NCI-H1048 (cell line): ENCODE results near the gene GNAQ.
A peak's percentile ranks its signal among the peaks of the same experiment; 100 is the strongest.

Experiments
- DNase-seq: peaks from one replicate; lab custom pipeline; 2025; lab: John Stamatoyannopoulos, UW

GNAQ gene

GRCh38 chr9:78031893-78032729, 500 bp upstream of the GNAQ start:
- DNase-seq, result peak; percentile 82

GRCh38 chr9:78030553-78031443, 813 bp downstream of the GNAQ start:
- DNase-seq, result no peak

DNA sequence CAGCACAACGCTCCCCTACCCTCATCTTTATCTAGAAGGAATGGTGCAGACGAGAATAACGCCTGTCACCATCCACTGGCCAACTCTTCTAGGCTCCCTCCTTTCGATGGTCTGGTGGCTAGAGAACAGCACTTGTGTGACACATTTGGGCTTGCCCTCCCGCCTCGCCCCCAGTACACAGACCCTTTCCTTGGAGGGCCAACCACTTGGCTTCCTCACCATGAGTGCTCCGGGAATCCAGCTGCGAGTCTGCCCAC, 1.4 kb downstream of the GNAQ start:
- DNase-seq, result no peak

DNA sequence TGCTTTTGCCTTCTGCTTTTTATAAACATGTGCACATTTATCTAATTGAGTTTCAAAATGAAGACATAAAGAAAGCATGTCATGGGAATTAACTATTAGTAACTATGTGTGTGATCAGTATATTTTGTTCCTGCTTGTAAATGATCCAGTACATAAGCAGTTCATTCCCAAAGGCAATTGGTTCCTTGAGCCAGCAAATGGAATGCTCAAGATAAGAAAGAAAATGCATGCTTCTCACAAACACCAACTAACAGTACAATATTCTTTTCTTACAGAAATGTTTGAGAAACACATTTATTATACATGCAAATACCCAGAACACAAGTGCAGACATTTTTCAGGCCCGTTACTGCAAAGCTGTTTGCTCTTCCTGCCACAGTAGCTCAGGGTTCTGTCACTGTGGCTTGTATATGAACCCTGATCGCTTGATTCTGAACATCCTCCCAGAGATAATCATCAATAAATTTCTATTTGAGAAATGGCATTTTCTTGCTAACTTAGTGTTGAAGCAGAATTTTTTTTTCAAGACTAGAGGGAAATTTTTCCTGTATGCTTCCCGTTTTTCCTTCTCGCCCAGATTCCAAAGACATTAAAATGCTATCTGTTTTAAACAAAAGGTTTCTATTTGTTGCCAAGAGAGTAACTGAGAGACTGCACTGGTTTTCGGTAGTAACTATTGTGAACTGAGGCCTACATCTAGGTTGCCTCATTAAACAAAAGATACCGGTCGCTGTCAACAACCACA, 1.9 kb downstream of the GNAQ start:
- DNase-seq, result no peak

GRCh38 chr9:78028926-78029325, 2.7 kb downstream of the GNAQ start:
- DNase-seq, result no peak

- DNase-seq, result no peak
These were observed 4.7 kb downstream of the GNAQ start for GRCh38 chr9:78026947-78027346.

- DNase-seq, result no peak
These were observed 5.2 kb downstream of the GNAQ start for GRCh38 chr9:78026416-78026815.

GRCh38 chr9:78025186-78025585, 6.4 kb downstream of the GNAQ start:
- no peak for DNase-seq

DNA sequence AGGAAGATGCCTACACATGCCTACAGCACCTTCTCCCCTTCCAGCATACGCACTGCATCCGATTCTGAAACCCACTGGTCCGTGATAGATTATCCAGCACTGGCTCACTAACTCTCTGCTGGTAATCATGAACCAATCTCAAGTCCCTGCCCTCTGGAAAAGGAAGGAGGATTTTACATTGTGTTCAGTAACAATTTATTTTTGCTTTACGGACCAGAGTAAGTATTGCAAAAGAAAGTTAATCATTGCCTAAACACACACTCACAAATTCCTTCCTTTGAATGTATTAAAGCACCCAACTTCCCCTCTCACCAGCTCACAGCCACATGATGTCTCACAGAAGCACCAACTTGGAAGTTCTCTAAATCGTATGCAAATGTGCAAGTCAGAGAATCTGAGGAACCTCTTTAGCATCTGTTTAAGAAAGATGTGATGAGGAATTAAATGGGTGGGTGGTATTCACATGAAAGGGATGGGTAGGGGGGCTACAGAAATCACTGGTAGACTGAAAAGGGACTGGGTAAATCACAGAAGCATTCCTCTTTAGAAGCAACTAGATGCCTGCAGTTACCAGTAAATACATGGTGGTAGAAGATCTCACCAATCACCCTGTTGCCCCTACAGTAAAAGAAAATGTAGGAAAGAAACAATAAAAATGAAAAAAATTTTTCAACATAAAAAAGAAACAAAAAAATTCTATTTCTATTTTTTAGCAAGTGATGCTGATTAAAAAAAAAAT, 8.4 kb downstream of the GNAQ start:
- DNase-seq, result no peak

DNA sequence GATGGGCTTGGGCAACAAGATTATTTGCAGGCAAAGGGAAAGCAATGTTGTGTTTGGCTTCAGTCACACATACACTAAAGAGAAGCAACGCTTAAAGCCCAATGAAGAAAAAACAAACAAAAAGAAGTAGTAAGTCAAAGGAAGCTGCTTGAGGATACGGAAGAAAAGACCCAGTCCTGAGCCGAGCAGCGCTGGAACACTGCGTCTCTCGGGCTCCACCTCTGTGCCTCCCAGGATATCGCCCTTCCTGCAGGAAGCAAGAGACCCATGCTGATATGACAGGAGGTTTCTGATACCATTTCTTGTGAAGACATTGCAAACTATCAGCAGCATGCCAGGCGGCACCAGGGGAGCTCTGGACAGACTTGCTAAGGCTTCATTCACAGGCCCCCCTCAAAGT, 9.9 kb downstream of the GNAQ start:
- DNase-seq, result no peak

GRCh38 chr9:78017190-78017693, 14.4 kb downstream of the GNAQ start:
- no peak for DNase-seq

- DNase-seq, result no peak
These were observed 16.4 kb downstream of the GNAQ start for GRCh38 chr9:78015241-78015640.

GRCh38 chr9:78014776-78015175, 16.8 kb downstream of the GNAQ start:
- DNase-seq, result no peak

DNA sequence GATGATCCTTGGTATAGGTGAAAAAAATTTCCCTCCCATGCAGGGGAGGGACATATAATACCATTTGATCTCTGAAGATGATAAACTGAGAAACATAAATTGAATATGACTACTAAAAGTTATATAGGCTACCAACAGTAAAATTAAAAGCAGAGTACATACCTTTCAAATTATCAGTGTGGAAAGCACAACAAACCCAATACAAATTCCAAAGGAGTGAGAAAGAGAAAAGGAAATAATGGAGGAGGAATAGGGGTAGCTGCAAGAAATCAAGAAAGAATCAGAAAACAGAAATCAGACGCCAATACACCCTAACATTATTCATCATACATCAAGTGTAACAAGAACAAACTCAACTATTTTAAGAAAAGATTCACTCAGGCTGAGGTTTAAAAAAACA, 17.7 kb downstream of the GNAQ start:
- no peak for DNase-seq

- DNase-seq, result no peak
These were observed 20.6 kb downstream of the GNAQ start for GRCh38 chr9:78011049-78011448.

- no peak for DNase-seq
These were observed 21.2 kb downstream of the GNAQ start for GRCh38 chr9:78010445-78010844.

- DNase-seq, result no peak
These were observed 22.4 kb downstream of the GNAQ start for GRCh38 chr9:78009186-78009585.

- DNase-seq, result no peak
These were observed 24.9 kb downstream of the GNAQ start for GRCh38 chr9:78006734-78007133.

DNA sequence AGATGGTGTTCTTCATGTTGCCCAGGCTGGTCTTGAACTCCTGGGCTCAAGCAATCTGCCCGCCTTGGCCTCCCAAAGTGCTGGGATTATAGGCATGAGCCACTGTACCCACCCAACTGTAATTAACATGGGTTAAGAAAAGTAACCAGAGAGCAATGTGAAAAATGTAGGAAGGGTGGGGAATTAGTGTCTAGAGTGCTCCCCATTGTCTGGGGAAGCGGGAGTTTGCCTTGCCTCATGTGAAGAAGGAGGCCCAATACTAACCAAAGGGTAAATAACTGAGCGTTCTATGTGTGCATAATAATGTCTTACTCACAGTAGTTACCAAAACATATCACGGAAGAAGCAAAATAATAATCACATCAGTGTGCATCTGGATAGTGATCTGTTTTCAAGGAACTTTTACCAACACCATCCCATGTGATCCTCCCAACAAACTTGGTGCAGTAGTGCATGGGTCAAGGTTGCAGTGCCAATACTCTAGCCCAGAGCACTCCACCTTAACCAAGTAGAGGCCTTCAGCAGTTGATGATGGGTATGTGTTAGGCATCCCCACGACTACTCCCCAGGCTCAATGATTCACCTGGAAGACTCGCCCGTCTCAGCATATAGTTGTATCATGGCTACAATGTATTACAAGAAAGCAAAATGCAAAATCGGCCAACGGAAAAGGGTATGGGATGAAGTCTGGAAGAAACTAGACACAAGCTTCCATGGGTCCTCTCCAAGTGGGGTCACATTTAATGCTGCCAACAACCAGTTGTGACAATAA, 26.2 kb downstream of the GNAQ start:
- DNase-seq, result no peak

- no peak for DNase-seq
These were observed 27.0 kb downstream of the GNAQ start for GRCh38 chr9:78004478-78005229.
